ENCODE measurements around the gene TMEM204. TPM values are rescaled to one million over a fixed set of nuclear protein-coding genes. Genes with fewer than 3 reads are reported as not detected.
A peak's percentile ranks its signal among the peaks of the same experiment; 100 is the strongest.

TMEM204 gene
- polyA plus RNA-seq, 3 donors, result 0.09 to 1.5 (median 1.3) TPM

DNA sequence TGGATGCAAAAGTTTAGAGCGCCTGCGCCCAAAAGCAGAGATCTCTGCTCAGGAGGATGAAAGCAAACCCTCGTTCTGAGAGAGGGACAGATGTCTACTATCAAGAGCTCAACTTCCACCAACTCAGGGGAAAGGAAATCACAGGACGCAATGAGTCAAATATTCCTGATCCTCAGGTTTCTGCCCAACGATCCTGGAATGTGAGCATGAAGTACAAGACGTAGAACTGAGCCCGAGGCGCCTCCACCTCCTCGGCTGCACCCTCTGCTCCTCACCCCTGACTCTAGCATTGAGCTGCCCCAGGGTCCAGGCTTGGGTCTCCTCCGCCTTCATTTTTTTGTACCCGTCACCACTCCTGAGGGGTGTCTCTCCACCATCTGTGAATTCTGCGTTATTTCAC lies 63.0 kb downstream of the TMEM204 start:
- H3K27ac ChIP-seq (ENCODE audit: low read depth in 1 of 2, low read length in 2 of 2), result no peak overlapping the region
- H3K4me3 ChIP-seq (replicated peaks in 1 of 3; ENCODE audit: low read depth in 2 of 3, low read length in 3 of 3), result no peak overlapping the region
- H3K4me2 ChIP-seq (replicated peaks; ENCODE audit: extremely low read depth, low read length, poor library complexity, severe bottlenecking), result no peak overlapping the region
- H3K36me3 ChIP-seq (replicated peaks in 1 of 2; ENCODE audit: control insufficient read depth in 1 of 2, insufficient read depth in 2 of 2, low read length in 2 of 2), result no peaks in the 10 kb centered on the region
- TF ChIP-seq, protein P1, sequence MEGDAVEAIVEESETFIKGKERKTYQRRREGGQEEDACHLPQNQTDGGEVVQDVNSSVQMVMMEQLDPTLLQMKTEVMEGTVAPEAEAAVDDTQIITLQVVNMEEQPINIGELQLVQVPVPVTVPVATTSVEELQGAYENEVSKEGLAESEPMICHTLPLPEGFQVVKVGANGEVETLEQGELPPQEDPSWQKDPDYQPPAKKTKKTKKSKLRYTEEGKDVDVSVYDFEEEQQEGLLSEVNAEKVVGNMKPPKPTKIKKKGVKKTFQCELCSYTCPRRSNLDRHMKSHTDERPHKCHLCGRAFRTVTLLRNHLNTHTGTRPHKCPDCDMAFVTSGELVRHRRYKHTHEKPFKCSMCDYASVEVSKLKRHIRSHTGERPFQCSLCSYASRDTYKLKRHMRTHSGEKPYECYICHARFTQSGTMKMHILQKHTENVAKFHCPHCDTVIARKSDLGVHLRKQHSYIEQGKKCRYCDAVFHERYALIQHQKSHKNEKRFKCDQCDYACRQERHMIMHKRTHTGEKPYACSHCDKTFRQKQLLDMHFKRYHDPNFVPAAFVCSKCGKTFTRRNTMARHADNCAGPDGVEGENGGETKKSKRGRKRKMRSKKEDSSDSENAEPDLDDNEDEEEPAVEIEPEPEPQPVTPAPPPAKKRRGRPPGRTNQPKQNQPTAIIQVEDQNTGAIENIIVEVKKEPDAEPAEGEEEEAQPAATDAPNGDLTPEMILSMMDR (IDR thresholded peaks at IDR 0.05), result no peak
- H3K9ac ChIP-seq (ENCODE audit: insufficient read depth, low read length, poor library complexity, severe bottlenecking), result no peak overlapping the region
- peaks cover 0 to 7% of the 10 kb centered on the region in 2 donors for H3K4me1 ChIP-seq (ENCODE audit: control insufficient read depth in 1 of 2, insufficient read depth in 2 of 2, low read length in 2 of 2)
- H3K79me2 ChIP-seq (ENCODE audit: insufficient read depth, low read length), result no peaks in the 10 kb centered on the region
- peaks cover 0 to 4% (median 0%) of the 10 kb centered on the region in 7 donors for H3K9me3 Mint-ChIP-seq
- H3K27ac Mint-ChIP-seq, result peak overlapping the region in 1 of 7 donors; percentile 40
- no peaks in the 10 kb centered on the region for H4K20me1 ChIP-seq (ENCODE audit: insufficient read depth, low read length)
- peaks cover 10% of the 10 kb centered on the region for H3K4me1 Mint-ChIP-seq
- WGBS (ENCODE audit: insufficient coverage), result 95% methylated on average over 10 of the region's 12 CpGs
- H3K36me3 Mint-ChIP-seq, result peaks cover 0 to 6% of the 10 kb centered on the region in 2 donors
- H3K4me3 Mint-ChIP-seq, result no peak overlapping the region
- no peak for DNase-seq
- H3K27me3 ChIP-seq (ENCODE audit: control insufficient read depth in 2 of 2, insufficient read depth in 2 of 2, low read length in 2 of 2), result no peaks in the 10 kb centered on the region
- intact Hi-C loops (cut with micrococcal nuclease), result no loop called here
- peaks cover 0 to 2% (median 0%) of the 10 kb centered on the region in 3 donors for H3K27me3 Mint-ChIP-seq (ENCODE audit: low read depth in 3 of 3)
- no peak overlapping the region for H2AFZ ChIP-seq (ENCODE audit: insufficient read depth, low read depth, low read length, poor library complexity, severe bottlenecking)
- no peaks in the 10 kb centered on the region for H3K9me3 ChIP-seq (replicated peaks in 1 of 2; ENCODE audit: control insufficient read depth in 1 of 2, insufficient read depth in 1 of 2, low read length in 2 of 2)

DNA sequence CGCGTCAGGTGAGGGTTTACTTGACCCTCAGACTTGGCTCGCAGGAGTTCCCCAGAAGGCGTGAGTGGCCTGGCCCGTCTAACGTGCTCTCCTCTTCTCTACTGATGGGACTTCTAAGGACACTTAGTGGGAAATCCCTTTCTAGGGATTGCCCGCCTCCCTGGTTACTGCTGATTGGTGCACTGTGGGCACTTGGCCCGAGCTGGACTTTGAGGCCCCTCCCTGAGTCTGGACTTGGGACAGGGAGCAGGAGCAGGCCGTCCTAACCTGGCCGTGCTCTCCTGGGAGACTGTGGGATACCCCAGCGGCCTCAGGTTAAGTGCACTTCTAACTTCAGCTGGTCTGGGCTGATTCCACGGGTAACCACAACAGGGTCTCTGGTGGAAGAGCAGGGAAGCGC lies 63.7 kb downstream of the TMEM204 start:
- Mint-ChIP-seq H3K4me3 (no peak overlapping the region), H3K36me3 (peaks cover 0 to 11% of the 10 kb centered on the region in 2 donors), H3K9me3 (peaks cover 0 to 4% (median 0%) of the 10 kb centered on the region in 7 donors), H3K27me3 (ENCODE audit: low read depth in 3 of 3) (peaks cover 0 to 2% (median 0%) of the 10 kb centered on the region in 3 donors), H3K4me1 (peaks cover 10% of the 10 kb centered on the region), H3K27ac (no peak overlapping the region)
- Histone ChIP-seq H2AFZ (ENCODE audit: insufficient read depth, low read depth, low read length, poor library complexity, severe bottlenecking) (no peak overlapping the region), H3K27ac (ENCODE audit: low read depth in 1 of 2, low read length in 2 of 2) (no peak overlapping the region), H3K36me3 (replicated peaks in 1 of 2; ENCODE audit: control insufficient read depth in 1 of 2, insufficient read depth in 2 of 2, low read length in 2 of 2) (no peaks in the 10 kb centered on the region), H3K9me3 (replicated peaks in 1 of 2; ENCODE audit: control insufficient read depth in 1 of 2, insufficient read depth in 1 of 2, low read length in 2 of 2) (no peaks in the 10 kb centered on the region), H3K79me2 (ENCODE audit: insufficient read depth, low read length) (no peaks in the 10 kb centered on the region), H3K4me3 (replicated peaks in 1 of 3; ENCODE audit: low read depth in 2 of 3, low read length in 3 of 3) (no peak overlapping the region), H3K4me1 (ENCODE audit: control insufficient read depth in 1 of 2, insufficient read depth in 2 of 2, low read length in 2 of 2) (peaks cover 0 to 7% of the 10 kb centered on the region in 2 donors), H3K4me2 (replicated peaks; ENCODE audit: extremely low read depth, low read length, poor library complexity, severe bottlenecking) (no peak overlapping the region), H3K9ac (ENCODE audit: insufficient read depth, low read length, poor library complexity, severe bottlenecking) (no peak overlapping the region), H3K27me3 (ENCODE audit: control insufficient read depth in 2 of 2, insufficient read depth in 2 of 2, low read length in 2 of 2) (no peaks in the 10 kb centered on the region), H4K20me1 (ENCODE audit: insufficient read depth, low read length) (no peaks in the 10 kb centered on the region)
- TF ChIP-seq, protein P1 (IDR thresholded peaks at IDR 0.05), result no peak
- intact Hi-C loops (cut with micrococcal nuclease), result no loop called here
- 90% methylated on average over 12 of the region's 13 CpGs for WGBS (ENCODE audit: insufficient coverage)
- no peak for DNase-seq

Measured in CD14-positive monocyte (primary cell).